Anterior cingulate cortex (tissue), 58 donors: Measurements from ENCODE around the gene CXCR3.
"Not testable (repeated sequence)": the region's sequence is repeated elsewhere in the genome, so short reads cannot be mapped to it uniquely, and the experiment has no call there.

Experiments used
- DNase-seq, 58 donors: peaks; one replicate each; lab custom pipeline; 2025; lab: John Stamatoyannopoulos, UW

CXCR3 gene

DNA sequence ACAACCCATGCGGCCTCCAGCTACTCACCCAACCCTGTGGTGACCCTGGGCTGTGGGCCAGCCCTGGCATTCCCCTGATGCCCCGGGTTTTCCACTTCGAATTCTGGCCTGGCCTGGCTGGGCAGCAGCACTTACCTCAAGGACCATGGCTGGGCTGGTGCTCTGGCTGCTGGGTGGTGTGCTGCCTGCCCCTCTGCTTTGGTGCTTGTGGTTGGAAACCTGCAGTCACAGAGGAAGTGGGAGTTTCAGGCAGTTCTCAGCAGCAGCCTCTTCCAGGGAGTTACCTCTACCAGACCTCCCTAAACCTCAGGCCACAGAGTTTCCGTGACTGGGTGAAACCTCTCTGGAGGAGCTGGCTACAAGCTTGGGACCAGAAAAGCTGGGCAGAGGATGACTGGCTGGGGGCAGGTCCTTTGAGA lies at the start of gene CXCR3:
TSS of gene CXCR3 (minus strand) at position 209 of the 419 bp plus-strand sequence. CDS start at position 147, 62 bp downstream.
- no peak for DNase-seq

DNA sequence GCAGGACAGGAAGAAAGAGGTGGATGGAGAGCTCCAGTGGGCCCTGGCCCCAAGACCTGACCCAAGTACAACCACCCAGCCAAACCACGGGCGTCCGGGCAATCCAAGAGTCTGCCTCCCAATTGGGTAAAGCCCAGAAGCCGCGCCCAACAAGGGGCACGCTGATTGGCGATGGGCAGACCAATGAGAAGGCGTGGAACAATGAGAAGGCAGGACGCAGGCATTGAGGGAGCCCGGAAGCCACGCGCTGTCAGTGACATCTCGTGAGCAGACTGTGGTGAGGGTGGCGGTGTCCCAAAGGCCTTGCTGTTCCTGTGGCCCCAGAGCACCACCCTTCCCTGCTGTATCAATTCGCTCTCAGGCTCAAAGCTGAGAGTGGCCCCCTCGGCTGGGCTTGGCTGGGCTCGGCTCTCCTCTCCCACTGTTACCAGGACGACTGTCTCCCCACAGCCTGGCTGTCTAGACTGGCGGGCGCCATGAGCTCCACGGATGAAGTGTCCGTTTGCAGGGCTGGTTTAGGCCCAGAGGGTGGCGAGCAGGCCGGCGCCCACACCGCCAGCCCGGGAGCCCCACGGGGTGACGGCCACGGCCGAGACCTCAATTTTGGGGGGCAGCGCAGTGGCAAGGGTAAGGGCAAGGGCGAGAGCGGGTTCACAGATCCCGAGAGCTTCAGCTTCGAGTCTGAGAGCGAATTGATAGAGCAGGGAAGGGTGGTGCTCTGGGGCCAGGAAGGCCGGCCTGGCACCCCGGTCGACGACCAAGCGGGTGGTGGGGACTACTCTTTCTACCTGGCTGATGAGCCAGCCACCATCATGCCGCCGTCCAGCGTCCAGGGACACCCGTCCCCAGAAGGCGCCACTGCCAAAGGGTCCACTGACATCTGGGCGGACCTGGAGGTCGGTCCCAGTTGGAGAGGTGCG lies 49.3 kb upstream of the CXCR3 start, which contains the start of gene LOC101059915:
TSS of gene LOC101059915 (plus strand) at position 219 of the 920 bp plus-strand sequence.
- no peak for DNase-seq

DNA sequence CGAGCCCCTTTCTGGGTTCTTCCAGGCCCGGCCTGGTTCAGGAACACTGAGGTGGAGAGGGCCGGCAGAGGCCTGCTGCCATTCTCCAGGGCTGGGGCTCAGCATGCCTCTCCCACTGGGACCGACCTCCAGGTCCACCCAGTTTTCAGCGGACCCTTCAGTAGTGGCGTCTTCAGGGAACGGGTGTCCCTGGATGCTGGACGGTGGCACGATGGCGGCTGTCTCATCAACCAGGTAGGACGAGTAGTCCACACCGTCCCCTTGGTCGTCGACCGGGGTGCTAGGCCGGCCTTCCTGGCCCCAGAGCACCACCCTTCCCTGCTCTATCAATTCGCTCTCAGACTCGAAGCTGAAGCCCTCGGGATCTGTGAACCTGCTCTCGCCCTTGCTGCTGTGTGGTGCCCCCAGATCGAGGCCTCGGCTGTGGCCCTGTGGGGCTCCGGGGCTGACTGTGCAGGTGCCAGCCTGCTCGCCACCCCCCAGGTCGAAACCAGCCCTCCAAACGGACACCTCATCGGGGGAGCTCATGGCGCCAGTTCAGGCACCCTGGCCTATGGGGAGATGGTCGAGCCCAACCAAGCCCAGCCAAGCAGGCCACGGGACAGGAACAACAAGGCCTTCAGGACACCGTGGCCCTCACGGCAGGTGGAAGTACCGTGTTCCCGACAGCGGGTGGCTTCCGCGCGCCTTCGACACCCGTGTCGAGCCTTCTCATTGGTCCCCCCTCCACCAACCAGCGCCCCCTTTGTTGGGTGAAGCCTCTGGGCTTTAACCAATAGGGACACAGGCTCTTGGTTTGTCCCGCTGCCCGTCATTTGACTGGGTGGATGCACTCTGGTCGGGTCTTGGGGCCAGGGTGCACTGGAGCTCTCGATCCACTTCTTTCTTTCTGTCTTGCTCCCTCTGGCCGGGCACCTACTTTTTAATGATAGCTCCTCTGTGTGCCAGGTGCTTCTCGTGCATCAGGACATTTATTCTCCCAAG lies 48.2 kb upstream of the CXCR3 start:
- no peak for DNase-seq

DNA sequence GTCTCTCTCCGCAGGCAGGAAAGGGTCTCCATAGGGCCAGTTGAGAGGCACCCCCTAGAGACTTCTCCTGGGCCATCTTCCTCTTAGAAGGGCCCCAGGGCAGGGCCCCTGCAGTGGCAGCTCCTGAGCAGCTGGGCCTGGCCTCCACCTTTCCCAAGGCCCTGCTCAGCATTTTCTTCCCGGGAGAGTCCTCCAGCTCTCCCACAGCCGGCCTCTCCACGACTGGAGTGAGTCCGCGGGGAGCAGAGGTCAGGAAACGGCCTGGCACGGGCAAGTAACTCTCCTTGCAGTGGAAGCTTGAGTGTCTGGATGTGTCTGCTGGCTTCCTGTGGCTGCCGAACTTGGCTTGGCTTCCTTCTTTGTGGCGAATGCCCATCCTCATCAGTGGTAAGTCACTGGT lies 47.4 kb upstream of the CXCR3 start:
- no peak for DNase-seq

DNA sequence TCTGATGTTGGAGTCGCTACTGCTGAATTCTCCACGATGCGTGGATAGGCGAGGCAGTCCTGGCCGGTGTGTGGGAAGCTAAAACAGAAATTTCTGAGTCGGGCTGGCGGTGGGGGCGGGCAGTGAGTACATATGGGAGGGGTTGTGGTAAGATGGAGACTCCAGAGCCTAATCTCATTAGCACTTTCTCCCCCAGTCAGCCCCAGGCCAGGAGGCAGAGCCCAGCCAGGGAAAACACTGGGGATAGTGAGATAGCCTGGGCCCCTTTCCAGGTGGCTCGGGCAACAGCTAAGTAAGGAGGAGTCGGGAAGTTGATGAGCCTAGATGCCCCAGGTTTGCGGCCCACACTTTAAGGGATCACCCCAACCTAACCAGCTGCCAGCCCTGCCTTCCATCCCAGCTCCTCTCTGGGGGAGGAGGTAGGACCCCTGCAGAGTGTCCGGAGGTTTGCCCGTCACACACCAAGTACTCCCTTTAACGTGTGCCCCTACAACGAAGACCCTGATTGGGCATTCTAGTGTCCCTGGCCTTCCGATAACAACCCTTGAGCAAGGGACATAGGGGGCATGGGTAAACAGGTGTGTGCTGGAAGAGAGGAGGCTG lies 46.7 kb upstream of the CXCR3 start:
- peak in 2 of 58 donors; percentile 2 to 3 for DNase-seq

DNA sequence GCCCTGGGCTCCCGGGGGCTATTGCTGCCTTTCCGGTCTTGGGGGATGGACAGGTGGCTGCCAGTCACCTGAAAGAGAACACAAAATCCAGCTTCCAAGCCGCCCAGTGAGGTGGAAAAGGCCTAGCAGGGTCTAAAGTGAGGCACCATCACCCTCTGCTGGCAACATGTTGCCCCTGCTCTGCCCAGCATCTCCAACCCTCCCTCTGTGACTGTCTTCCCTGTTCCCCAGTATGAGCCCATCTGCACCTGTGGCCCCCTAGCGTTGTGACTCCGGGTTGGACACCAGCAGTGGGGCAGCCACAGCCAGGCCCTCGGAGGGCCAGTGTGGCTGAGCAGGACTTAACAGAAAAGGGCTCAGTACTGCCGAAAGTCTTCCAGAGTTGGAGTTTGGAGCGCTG lies 45.9 kb upstream of the CXCR3 start:
- peak in 4 of 58 donors; percentile 2 to 10 (median 6) for DNase-seq

DNA sequence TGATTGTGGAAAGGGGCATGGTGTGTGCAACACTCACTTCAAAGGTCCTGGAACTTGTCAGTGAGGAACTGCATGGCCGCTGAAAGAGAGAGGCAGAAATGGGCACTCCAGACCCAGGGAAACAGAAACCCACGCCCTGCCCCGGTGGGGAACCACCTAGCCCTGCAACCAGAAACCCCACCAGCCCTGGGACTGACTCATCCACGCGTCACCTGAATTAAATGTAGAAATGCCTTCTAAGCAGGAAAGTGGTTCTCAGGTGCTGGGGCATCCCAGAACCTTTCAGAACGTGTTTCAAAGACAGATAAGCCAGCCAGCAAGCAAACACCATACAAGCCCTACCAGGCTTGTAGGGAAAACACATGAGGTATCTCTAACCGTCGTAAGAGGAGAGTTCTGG lies 44.9 kb upstream of the CXCR3 start:
- DNase-seq, result not testable (repeated sequence)

DNA sequence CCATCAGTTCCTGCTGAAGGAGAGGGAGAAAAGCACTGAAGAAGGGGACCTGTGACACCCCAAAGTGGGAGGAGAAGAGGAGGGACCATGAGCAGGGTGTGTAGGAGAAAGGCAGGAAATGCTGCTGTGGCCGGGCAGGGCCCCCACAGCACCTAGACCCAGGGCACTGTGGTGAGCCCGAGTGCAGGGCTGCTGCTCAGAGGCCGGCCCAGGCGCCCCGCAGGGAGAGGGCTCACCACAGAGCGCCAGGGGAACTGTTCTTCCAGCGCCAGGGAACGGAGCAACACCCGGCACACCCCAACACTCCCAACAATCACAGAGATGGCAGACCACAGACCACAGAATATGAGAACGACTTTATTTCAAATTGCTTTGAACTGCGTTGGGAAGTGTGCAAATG lies 44.3 kb upstream of the CXCR3 start:
- DNase-seq, result not testable (repeated sequence)

DNA sequence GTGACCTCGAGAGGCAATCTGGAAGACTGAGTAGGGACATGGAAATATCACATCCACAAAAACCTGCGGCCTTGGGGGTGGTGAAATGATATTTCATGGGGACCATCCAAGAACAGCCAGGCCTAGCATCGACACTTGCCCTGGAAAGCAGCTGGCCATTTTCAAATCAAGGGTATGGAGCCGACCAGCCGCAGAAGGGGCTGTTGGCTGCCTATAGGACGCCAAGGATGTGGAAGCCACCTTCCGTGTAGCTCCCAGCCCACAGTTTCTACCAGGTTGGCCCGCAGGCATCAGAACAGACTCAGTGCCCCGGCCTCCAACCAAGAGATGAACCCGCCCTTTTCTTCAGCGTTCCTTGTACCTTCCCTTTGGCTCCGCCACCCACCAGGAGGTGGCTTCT lies 43.6 kb upstream of the CXCR3 start:
- no peak for DNase-seq

DNA sequence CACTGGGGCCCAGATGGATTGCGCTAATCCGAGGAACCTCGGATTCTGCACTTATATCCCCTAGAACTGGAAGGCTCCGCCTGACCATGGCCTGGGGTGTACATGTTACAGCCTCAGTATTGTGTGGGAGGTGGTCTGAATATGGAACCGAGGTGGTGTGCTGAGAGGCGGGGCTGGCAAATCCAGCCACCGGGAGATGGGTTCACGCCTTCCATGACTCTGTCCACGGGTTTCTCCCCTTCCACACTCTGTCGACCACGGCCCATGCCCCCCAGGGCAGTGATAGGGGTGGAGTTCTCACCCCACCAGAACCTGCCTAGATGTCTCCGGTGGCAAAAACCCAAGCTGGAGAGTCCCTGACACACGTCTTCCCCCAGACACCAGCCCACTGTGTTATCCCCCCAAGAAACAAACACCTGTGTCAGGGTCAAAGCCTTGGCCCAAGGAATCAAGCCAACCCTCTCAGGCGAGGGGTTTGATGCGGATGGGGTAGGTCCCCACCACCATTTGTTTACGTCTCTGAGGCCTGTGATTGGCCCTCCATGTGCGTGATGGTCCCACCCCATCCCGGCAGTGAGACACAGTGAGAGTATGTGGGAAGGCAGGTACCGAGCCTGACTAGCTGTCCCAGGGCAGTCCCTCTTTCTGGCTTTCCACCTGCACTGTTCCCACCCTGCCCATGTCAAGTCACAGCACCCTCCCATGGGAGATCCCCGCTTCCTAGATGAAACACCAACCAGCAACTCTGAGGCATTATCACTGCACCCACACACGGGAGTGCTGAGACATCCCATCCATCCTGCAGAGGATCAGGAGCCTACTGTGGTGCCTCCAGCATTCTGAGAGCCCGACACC lies 42.5 kb upstream of the CXCR3 start:
- DNase-seq, result peak in 1 of 58 donors; percentile 38

DNA sequence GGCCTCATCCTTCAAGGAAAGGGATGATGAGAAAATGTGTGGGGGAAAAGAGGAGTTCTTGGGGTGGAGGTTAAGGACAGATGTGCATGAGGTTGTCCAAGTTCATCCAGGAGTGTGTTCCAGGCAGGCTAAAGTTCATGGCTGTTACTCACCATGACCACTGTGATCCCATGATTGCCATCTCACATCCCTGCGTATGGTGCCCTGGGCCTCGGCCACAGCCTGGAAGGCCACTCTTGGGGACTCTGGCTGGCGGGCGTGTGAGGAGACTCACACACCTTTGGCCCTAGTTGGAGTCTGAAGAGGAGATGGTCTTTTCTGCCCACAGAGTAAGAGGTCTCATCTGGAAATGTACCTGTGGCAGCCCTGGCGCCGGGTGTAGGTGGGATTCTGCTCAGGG lies 41.6 kb upstream of the CXCR3 start:
- DNase-seq, result no peak

DNA sequence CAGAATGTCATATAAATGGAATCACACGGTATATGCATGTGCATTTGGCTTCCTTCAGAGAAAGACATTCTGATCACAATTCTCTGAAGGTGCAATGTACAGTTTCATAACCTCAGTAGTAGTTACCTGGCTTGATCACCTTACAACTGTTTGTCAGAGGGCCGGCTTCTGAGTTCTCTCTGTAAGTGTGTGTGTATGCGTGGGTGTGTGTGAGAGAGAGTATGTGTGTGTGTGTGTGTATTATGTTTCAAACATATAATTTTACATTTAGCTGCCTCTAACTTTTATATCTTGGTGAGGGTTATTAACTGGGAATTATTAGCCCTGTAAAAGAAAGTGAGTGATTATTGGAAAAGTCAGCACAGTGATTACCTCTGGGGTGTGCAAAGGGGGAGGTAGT lies 41.0 kb upstream of the CXCR3 start:
- no peak for DNase-seq

DNA sequence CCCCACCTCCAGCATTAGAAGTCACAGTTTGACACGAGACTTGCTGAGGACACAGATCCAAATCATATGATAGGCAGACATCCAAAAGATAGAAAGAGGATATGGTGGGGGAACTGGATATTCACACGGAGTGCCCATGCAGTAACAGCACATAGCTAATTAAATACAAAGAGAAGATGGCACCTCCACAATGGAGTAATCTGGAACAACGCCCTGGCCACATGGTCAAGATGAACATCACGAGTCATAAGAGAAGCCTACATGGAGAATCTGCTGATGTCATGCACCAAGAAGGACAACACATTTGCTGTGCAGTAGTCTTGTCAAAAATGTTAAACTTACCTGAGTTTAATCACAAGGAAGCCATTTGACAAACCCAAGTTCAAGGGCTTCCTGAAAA lies 39.0 kb upstream of the CXCR3 start:
- DNase-seq, result no peak

DNA sequence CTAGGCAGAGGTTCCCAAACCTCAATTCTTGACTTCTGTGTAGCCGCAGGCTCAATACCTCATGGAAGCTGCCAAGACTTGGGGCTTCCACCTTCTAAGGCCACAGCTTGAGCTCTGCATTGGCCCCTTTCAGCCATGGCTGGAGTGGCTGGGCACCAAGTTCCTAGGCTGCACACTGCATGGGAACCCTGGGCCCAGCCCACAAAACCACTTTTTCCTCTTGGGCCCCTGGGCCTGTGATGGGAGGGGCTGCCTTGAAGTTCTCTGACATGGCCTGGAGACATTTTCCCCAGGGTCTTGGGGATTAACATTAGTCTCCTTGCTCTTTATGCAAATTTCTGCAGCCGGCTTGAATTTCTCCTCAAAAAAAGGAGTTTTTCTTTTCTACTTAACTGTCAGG lies 35.0 kb upstream of the CXCR3 start:
- no peak for DNase-seq

DNA sequence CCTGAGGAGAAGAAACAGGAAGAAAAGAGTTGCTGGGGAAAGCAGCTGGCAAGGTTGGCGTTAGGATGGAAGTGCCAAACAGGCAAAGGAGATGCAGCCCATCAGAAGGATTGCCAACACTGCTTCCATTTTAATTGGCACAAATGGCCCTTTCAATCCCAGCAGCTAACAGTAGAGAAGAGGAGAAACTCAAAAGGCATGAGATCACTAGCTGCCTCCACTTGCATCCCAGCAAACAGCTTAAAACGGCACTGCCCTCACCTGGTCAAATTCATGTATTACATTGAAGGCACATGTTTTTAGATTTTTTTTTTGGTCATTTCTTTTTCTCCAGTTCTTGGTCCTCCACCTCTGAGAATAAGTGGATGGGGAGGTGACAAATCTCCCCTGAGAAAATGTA lies 34.1 kb upstream of the CXCR3 start:
- DNase-seq, result peak in 16 of 58 donors; percentile 2 to 45 (median 8)

DNA sequence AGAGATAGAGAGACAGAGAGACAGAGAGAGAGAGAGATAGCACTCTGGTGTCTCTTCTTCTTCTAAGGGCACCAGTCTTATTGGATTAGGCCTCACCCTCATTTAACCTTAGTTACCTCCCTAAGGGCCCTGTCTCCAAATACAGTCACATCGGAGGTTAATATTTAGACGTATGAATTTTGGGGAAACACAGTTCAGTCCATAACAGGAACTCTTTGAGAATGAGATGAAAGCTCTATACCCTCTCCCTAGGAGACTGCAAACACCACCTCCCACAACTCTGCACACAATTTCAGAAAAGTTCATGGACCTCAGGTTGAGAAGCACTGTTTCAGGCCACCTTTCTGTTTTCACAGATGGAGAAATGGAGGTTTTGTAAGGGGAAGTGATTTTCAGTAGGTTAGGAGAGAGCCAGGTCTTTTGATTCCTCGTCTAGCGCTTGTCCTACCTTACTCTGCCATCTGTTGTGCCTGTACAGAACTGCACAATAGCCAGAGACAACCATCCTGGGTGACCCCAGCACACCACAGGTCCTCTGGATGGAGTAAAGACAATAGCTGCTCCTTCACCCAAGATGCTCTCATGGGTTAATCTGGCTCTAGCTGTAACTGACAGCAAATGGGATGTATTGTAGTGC lies 32.1 kb upstream of the CXCR3 start:
- DNase-seq, result no peak

DNA sequence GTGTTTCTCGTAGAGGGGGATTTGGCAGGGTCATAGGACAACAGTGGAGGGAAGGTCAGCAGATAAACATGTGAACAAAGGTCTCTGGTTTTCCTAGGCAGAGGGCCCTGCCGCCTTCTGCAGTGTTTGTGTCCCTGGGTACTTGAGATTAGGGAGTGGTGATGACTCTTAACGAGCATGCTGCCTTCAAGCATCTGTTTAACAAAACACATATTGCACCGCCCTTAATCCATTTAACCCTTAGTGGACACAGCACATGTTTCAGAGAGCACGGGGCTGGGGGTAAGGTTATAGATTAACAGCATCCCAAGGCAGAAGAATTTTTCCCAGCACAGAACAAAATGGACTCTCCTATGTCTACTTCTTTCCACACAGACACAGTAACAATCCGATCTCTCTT lies 26.1 kb upstream of the CXCR3 start:
- DNase-seq, result not testable (repeated sequence)

DNA sequence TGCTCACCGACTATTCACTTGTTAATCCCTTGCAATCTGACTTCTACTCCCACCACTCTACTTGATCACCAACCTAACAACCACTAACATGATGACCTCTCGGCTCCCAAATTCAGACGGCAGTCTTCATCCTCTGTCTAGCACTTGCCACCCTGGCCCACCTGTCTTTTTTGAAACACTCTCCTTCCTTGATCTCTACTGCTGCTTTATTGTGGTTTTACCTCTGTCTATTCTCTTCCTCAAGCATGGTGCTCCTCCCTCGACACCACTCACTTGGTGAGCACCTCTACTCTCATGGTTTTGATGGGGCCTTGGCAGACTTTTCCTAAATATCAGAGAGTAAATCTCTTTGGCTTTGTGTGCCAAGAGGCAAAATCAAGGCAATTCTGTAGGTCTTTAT lies 21.7 kb upstream of the CXCR3 start:
- no peak for DNase-seq

DNA sequence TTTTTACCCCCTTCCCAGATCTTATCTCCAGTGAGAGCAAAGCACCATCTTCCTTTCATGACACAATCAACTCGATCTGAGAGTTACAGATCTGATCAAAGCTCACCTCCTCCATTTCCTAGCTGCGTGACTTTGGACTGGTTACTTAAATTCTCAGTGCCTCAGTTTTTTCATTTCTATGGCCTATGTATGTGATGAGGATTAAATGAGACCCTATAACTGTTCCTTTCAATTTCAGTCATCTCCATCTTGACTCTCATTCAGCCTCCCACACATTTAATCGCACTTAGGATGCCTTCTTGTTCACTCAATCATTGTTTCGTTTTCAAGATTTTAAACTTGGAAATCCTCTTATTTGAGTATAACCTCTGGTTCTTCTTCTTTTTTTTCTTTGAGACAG lies 20.1 kb upstream of the CXCR3 start:
- no peak for DNase-seq
